NOMO-1 treated with dmso at 0.1 percent for 144 hours (cell line): Measurements from ENCODE around the gene NFATC3.

Experiments used
- DNase-seq: peaks from one replicate; lab custom pipeline; 2025; ENCODE audit not compliant: unreplicated experiment; lab: John Stamatoyannopoulos, UW

Gene NFATC3

DNA sequence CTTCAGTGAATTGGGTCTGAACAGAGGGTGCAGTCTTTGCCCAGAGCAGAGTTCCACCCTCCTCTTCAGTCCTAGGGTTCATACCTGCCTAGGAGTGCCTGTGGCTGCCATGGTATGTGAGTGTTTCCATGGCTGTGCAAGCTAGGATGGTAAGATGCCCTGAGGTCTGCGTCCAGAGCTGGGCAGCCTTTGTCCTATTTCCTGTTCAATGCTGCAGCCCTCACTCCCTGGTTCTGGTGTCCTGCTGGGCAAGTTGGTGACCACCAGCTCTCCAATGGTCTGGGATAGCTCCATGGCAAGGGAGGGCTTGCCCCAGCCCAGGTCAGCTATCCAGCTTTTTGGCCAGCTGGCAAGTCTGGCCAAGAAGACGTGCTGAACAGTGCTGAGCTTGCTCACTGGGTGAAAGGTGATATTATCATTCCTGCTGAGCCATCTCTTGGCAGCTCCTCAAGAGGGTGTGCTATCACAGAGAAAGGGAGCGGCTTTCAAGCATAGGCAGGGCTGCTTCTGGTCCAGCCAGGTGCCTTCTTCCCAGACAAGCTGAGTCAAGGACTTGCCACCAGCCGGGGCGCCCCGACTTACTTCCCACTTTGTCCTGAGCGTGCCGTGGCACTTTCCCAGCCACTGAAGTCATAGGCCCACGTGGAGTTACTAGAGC lies 13.0 kb upstream of the NFATC3 start:
- DNase-seq, result no peak

DNA sequence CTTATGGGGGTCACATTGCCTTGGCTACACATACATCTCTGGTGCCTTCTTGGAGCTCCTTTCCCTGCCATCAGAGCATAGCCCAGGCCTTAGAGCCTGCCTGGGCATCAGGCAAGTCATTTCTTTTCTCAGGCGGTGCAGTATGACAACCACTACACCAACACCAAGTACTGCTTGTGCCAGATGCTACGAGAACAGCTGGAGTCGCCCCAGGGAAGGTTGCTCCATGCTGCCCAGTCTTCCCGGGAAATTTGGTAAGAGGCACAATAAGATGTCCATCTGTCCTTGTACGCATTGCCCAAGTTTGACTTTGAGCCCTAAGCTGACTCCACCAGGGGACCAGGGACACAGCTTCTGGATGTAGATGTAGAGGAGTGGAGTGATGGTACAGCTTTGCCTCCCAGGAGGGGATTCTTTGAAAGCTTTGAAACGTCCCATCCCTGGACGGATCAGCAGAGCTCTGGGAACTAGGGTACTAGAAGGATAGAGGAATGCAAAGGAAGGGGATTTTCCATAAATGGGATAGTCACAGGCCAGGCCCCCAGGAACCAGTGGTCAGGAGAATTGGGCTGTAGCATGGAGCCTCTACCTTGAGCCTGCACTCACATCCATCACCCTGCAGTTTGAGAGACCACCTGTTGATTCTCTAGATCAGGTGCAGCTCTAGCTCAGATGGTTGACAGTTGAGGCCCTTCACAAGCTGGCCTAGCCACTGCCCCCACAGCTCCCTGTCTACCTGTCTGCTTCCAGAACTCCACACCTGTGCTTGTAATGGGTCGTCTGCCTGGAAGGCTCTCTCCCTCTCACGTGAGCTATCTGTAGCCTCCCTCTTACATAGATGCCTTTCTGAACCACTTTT lies 11.0 kb upstream of the NFATC3 start:
- DNase-seq, result no peak

DNA sequence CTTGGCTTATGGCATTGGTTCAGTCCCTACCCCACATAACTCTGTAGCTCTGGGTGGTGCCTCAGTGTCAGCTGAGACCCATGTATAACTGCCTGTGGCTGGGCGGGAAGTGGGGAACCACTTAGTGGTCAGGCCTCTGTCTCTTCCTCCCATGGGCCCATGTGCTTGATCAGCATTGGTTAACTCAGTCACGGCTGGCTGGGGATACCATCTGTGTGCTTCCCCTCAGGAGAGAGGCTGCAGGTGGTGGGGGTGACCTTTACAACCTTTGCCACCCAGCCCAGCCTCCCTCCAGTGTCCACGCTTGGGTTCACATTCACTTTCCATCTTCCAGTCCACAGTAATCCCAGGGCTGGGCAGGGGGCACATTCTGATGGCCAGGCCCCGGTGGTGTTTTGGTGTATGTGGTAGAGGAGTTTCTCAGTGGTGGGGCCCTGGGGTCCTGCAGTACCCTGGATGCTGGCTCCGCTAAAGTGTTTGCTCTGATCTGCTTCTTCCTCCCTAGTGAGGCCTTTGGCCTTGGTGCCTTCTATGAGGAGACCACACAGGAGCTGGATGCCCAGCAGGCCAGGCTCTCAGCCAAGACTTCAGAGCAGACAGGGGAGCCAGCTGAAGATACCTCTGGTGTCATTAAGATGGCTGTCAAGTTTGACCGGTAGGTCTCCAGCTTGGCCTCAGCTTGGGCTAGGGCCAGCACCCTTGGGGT lies 10.2 kb upstream of the NFATC3 start:
- peak; percentile 64 for DNase-seq

DNA sequence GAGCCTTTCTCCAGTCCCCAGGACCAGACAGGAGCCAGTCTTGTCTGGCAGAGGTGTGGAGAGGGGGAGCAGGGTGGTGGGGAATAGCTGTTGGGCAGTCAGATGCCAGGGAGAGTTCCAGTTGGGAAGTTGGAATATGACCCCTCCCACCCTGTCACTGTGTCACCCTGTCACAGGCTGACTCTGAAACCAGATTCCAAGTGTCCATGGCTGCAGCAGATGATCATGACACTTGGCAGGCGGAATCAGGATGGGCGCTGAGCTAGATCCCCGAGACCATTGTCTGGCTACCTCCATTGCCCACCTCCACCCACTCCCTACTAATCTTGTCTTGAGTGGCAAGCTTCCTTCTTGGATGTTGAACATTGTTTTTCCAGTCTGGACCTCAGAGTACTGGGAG lies 9.2 kb upstream of the NFATC3 start:
- no peak for DNase-seq

DNA sequence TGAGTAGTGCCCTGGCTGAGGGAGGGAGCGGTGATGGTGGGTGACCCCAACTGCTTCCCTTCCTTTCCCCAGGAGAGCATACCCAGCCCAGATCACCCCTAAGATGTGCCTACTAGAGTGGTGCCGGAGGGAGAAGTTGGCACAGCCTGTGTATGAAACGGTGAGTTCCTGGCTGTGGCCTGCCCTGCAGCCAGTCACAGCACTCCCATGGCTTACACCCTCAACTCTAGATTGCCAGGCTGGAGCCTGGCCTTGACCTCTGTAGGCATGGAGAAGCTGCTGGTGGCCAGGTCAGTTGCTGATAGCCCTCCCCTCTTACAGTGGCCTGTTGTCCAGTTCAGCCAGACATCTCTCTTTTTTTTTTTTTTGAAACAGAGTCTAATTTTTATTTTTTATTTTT lies 8.6 kb upstream of the NFATC3 start:
- DNase-seq, result no peak

DNA sequence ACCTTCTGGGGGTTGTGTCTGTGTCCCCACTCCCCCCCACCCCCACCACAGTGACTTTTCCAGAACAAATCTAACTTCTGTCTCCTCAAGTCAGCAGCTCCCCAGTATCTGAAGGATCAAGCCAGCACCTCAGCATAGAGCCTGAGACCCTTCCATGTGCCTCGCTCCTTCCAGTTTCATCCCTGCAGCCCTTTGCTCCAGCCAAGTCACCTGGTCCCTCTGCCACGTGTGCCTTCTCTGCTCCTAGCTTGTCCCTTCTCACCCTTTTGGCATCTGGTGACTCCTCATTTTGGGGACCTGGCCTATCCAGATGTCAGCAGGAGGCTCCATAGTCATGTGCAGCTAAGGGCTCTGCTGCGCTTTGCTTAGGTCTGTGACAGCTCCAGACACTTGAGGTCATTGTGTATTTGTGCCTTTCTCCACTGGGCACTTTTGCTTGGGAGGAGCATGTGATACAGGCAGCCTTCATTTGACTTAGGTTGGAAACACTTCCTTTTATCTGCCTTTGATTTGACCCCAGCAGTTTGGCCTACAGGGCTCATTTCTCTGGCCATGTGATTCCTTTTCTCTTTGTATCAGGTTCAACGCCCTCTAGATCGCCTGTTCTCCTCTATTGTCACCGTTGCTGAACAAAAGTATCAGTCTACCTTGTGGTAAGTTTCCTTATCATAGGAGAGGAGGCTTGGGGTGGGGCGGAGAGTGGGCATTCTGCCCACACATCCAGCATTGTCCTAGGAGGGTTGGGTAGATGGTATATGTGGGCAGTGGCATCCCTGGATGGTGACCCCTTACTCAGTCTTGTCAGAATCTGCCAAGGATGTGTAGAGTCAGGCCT lies 7.1 kb upstream of the NFATC3 start:
- DNase-seq, result no peak

DNA sequence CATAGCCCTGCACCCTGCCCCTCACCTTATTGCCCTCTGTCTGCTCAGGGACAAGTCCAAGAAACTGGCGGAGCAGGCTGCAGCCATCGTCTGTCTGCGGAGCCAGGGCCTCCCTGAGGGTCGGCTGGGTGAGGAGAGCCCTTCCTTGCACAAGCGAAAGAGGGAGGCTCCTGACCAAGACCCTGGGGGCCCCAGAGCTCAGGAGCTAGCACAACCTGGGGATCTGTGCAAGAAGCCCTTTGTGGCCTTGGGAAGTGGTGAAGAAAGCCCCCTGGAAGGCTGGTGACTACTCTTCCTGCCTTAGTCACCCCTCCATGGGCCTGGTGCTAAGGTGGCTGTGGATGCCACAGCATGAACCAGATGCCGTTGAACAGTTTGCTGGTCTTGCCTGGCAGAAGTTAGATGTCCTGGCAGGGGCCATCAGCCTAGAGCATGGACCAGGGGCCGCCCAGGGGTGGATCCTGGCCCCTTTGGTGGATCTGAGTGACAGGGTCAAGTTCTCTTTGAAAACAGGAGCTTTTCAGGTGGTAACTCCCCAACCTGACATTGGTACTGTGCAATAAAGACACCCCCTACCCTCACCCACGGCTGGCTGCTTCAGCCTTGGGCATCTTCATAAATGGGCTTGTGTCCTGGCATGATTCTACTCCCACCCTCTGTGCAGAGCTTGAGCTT lies 6.3 kb upstream of the NFATC3 start:
- no peak for DNase-seq

DNA sequence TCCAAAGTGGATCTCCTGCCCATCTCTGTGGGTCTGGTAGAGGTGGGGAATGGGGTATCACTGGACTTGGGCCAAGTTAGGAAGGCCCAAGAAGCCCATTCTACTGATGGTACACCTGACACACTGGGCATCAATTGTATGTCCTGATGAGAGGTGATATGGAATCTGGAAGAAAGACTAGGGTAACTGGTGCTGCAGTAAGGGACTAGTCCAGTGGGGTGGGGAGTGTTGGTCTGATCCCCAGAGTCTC lies 5.9 kb upstream of the NFATC3 start:
- DNase-seq, result no peak

DNA sequence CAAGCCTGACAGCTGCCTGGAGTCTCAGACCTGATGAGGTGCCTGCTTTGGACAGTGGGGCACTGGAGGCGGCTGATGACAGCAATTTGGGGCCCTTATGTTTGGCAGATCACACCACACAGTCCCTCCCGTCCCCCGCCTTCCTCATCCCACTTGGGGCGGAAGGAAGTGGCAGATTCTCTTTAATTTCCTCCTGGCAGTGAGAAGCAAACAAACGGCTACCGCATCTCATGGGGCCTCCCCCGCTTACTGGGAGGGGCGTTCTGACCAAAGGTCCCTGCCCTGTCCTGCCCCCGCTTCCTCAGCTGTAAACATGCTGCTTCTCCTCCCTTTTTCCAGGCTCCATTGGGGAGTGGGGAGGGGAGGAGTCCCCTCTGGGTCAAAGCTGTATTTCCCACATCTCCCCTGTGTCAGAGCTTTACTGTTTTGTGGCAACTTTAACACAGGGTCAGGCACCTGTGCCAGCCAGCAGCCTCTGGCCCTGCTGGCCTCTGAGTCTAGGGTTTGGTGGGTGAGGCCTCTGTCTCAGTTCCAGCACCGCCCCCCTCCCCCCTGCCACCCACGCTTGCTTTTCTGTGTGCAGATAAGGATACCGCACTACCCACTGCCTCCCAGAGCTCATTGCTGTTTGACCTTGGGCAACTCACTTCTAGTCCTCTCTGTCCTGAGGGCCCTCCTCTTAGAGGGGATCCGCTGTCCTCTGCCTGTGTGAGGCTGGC lies 5.4 kb upstream of the NFATC3 start:
- peak; percentile 95 for DNase-seq

DNA sequence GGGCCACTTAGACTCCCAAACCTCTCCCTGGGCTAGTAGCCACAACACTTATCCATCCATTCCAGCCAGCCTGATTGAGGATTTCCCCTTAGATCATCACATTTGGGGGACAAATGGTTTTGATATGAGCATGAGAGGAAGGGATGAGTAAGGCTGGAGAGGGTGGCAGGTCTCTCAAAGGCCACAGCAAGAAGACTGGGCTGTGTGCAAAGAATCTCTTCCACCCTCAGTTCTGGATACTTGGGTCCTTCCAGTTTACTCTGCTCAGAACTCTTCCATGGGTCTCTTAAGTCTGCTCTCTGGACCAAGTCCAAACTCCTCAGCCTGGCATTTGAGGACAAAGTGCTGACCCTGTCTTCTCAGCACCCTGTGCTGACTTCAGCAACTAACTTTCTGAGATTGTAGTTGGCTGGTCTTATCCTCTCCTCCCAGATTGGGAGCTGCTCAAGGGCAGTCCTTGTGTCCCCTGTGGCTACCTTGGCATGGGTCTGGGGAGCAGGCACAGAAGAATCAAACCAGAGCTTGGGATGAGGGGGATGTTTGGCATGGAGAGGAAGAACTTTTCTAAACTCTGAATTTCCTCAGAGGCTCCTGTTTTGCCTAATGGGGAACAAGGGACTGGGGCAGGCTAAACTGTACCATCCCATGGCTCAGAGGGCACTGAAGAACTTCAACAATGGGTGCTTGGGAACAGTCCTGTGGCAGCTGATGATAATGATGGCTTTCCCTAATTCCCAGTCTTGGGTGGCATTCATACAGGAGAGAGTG lies 3.1 kb upstream of the NFATC3 start:
- DNase-seq, result no peak

DNA sequence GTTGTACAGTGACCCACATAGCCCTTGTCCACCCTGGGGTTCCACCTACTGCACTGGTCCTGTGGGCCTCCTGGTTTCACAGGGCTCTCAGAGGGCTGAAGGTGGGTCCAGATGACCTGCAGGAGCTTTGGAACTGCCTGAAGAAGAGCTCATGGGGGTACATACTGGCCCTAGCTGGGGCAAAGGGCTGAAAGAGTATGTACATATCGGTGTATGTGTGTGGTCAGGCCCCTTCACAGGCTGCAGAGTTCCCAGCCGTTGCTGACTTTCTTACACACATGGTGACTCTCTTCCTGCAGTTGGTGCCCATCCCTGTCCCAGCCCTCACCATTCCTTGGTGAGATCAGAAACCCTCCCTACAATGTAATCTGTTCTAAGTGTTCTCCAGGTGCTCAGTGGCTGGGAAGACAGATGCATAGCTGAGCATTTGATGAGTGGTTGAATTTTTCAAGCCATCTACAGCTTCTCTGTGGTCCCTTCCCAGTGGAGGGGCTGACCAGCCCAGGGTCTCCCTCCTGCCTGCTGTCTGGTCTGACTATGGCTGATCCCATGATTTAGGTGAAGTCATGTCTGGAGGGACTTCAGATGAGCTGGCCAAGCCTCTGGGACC lies 2.4 kb upstream of the NFATC3 start:
- DNase-seq, result no peak

DNA sequence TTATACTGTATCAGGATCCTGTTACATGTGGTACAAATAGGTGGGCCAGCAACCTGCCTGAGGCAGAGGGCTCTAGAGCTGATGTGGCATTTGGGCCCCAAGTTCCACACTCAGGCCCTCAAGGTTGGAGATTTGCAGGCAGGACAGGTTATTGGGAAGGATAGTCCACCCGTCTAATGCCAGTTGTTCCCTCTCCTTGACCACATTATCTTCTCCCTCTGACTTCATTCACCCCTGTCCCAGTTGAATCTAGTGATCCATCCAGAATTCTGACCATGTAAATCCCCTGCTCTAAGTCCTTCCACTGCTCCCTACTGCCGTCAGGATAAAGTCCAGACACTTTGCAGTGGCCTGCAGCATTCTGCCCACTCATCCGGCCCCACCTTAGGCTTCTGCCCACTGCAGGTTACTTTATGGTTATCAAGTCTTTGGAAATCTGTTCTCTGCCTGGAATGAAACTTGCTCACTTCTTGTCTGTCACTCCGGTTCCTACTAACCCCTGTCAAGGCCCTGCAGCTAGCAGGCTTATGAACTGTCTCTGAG lies 1.9 kb upstream of the NFATC3 start:
- DNase-seq, result no peak

DNA sequence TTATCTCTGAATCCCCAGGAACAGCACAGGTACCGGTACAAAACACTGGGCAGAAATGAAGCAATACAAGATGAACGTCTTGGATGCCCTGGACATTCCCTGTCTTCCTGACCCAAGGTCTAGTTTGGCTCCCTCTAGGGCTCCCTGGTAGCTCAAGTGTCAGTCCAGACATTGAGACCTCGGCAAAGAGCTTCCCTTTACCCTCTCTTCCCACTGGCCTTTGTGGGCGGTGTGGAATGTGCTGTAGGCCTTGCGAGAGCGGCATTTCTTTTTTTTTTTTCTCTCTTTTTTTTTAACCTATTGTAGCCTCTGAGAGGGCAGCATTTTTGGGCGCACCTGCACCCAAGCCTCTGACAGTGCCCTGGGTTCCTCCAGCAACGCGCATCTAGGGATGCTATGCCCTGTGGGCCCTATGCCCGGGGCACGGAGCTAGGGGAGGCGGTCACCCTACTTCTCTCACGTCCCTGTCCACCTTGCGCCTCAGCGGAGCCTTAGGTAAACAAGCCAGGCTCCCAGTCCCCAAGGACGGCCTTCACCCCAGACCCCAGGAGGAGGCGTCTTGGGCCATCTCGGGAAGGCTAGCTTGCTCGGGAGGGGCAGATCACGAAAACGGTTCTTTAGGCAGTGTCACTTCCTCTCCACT lies 1.2 kb upstream of the NFATC3 start:
- DNase-seq, result no peak

DNA sequence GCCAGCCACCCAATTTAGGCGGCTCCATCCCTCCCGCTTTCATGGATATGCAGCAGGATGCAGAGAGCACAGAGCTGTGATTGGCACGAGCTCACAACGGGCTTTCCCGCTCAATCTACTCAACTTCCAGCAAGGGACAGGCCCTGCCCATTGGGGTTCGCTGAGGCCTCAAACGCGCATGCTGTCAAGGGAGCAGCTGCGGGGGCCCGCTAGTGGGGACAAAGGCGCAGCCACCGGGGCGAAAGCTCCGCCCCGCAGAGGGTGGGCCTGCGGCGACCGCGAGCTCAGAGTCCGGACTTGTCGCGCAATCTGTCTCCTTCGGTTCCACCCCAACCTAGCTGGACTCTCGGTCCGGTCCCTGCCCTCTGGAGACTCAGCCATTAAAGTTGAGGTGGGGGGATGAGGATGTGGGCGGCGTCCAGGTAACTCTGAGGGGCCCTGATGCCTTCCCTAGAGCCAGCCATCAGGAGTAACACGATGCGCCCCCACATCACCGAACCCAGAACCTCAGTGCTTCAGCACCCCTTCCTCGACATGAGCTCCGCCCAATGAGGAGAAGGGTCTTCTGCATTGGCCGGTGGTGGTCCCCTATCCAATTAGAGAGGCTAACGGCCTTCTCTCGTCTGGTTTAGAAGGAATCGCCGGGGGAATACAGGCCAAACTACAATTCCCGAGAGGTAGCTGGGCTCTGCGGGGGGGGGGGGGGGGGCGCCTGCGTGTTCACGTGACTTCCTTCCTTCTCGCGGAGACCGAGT lies 489 bp upstream of the NFATC3 start:
- peak; percentile 87 for DNase-seq

DNA sequence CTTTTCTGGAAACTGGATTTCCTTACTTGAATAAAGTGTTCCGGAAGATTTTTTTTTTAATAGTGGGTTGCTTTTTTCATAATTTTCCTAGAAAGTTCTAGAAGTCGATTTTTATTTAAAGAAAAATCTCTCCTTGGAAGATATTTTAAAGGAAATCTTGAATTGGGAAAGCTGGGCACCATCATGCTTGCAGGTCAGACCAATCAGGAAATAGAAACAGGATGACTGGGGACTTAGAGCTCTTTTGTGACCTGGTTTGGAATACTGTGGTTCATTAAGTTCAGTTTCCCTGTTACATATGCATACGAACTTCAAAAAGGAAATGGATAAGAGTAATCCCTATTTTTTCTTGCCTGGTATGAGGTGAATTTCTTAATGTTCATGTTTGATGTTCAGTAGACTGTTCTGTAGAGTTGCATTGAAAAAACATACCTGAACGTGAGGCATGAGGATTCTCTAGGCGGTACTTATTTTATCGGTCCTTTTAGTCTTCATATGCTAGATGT lies 1.2 kb downstream of the NFATC3 start:
- no peak for DNase-seq

DNA sequence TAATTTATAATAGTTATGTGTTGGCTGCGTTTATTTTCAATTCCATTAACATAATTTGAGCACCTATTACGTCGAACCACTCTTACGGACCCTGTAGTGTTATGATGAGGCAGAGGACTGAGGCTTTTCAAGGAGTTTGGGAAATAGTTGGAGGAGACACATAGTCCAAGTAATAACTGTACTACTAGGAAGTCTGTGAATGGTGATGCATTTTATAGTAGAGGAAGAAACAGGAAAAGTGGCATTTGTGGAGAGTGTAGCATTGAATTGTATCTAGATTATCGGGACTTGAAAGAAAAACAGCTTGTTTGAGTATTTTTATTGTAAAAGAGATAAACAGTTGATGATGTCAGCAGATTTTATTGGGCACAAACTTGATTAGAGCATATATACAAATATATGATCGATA lies 1.7 kb downstream of the NFATC3 start:
- DNase-seq, result no peak

DNA sequence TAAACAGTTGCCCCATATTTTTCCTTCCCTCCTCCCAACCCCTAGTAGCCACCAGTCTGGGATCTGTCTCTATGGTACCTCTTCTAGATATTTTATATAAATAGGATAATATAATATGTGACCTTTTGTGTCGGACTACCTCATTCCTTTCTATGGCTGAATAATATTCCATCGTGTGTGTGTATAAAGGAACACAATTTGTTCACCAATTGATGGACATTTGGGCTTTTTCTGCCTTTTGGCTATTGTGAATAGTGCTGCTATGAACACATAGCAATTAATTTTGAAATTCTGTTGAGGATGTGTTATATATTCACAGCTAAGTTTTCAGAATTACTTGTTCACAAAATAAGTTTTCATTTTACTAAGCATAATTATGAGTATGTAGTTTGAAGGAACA lies 2.5 kb downstream of the NFATC3 start:
- no peak for DNase-seq
